Neural crest cell (in vitro differentiated cells): Measurements from ENCODE around the gene PTPRE. TPM values are rescaled to one million over a fixed set of nuclear protein-coding genes. Genes with fewer than 3 reads are reported as not detected.

Experiments
- DNase-seq: peaks from one replicate; pipeline ENCODE4 v3.0.0; 2021; ENCODE audit warnings: low read depth, mixed read lengths, low spot score
- H3K27ac Mint-ChIP-seq: one replicate; pipeline ENCODE4 v1.8.0; 2021; ENCODE audit warnings: mild to moderate bottlenecking, mixed read lengths; ENCODE audit not compliant: unreplicated experiment
- H3K27me3 Mint-ChIP-seq: 2 replicates; pipeline ENCODE4 v1.8.0; 2021; ENCODE audit warnings: low read depth, mild to moderate bottlenecking, mixed read lengths
- H3K36me3 Mint-ChIP-seq: 2 replicates; pipeline ENCODE4 v1.8.0; 2021; ENCODE audit warnings: low read depth, mild to moderate bottlenecking, mixed read lengths
- H3K4me1 Mint-ChIP-seq: 2 replicates; pipeline ENCODE4 v1.8.0; 2021; ENCODE audit warnings: mixed read lengths
- H3K4me3 Mint-ChIP-seq: one replicate; pipeline ENCODE4 v1.8.0; 2021; ENCODE audit warnings: mild to moderate bottlenecking, mixed read lengths
- H3K9me3 Mint-ChIP-seq: 2 replicates; pipeline ENCODE4 v1.8.0; 2021; ENCODE audit warnings: mixed read lengths
- CTCF ChIP-seq: fragments of 200-600 bp; sonication (generic); conservative IDR thresholded peaks from 2 replicates; pipeline ENCODE4 v1.5.0; 2021; ENCODE audit warnings: antibody characterized with exemption, mild to moderate bottlenecking
- total RNA-seq: library from RNA; stranded (reverse); gene quantifications from 2 replicates; pipeline ENCODE4 v1.2.1, GENCODE V29; 2021

The PTPRE gene
- total RNA-seq, 1 donor from 2014 or later, result 2.3 TPM

- Mint-ChIP-seq H3K4me1 (peaks cover 9% of the 10 kb centered on the region), H3K4me3 (no peak overlapping the region), H3K27me3 (no peaks in the 10 kb centered on the region), H3K9me3 (no peaks in the 10 kb centered on the region), H3K36me3 (no peaks in the 10 kb centered on the region), H3K27ac (no peak overlapping the region)
- TF ChIP-seq CTCF, result peak; percentile 29
- DNase-seq, result no peak
These were observed 12.7 kb downstream of the PTPRE start for GRCh38 chr10:127919418-127920271.

GRCh38 chr10:127920306-127921074 is 13.6 kb downstream of the PTPRE start:
- no peaks in the 10 kb centered on the region for H3K36me3 Mint-ChIP-seq
- no peak for DNase-seq
- H3K9me3 Mint-ChIP-seq, result no peaks in the 10 kb centered on the region
- H3K4me3 Mint-ChIP-seq, result no peak overlapping the region
- no peaks in the 10 kb centered on the region for H3K27me3 Mint-ChIP-seq
- peaks cover 9% of the 10 kb centered on the region for H3K4me1 Mint-ChIP-seq
- H3K27ac Mint-ChIP-seq, result no peak overlapping the region
- TF ChIP-seq CTCF, result no peak

- H3K27ac Mint-ChIP-seq, result no peak overlapping the region
- H3K27me3 Mint-ChIP-seq, result no peaks in the 10 kb centered on the region
- no peaks in the 10 kb centered on the region for H3K9me3 Mint-ChIP-seq
- no peaks in the 10 kb centered on the region for H3K36me3 Mint-ChIP-seq
- H3K4me1 Mint-ChIP-seq, result peaks cover 14% of the 10 kb centered on the region
- no peak for DNase-seq
- TF ChIP-seq CTCF, result no peak
- no peak overlapping the region for H3K4me3 Mint-ChIP-seq
These were observed 14.3 kb downstream of the PTPRE start for GRCh38 chr10:127921075-127921752.

- peaks cover 2% of the 10 kb centered on the region for H3K9me3 Mint-ChIP-seq
- H3K27ac Mint-ChIP-seq, result no peak overlapping the region
- DNase-seq, result no peak
- no peaks in the 10 kb centered on the region for H3K36me3 Mint-ChIP-seq
- peaks cover 18% of the 10 kb centered on the region for H3K4me1 Mint-ChIP-seq
- H3K4me3 Mint-ChIP-seq, result no peak overlapping the region
- no peak for TF ChIP-seq CTCF
- no peaks in the 10 kb centered on the region for H3K27me3 Mint-ChIP-seq
These were observed 14.8 kb downstream of the PTPRE start for GRCh38 chr10:127921753-127922145.

DNA sequence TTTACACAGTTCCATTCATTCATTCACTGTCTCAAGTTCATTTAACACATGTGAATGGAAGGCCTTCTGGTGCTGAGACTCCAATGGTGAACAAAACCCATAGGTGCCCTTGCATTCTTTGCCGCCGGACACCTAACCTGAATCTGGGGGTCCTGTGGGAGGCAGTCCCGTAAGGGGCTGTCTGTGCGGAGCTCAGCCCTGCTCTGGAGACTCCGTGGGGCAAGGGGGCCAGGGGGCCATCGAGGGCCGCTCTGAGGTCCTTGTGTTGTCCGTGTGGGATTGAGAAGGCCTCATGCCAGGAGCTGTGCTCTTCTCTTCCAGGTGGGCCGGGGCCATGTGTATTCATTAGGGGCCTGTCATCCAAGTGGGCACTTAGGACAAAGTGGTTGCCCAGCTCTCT is 15.3 kb downstream of the PTPRE start:
- TF ChIP-seq CTCF, result no peak
- no peak for DNase-seq
- no peaks in the 10 kb centered on the region for H3K36me3 Mint-ChIP-seq
- peaks cover 2% of the 10 kb centered on the region for H3K9me3 Mint-ChIP-seq
- no peak overlapping the region for H3K4me3 Mint-ChIP-seq
- no peaks in the 10 kb centered on the region for H3K27me3 Mint-ChIP-seq
- peaks cover 18% of the 10 kb centered on the region for H3K4me1 Mint-ChIP-seq
- no peak overlapping the region for H3K27ac Mint-ChIP-seq
